Kasumi-1 (cell line): Measurements from ENCODE around the gene LYPD6.
"Not testable (repeated sequence)": the region's sequence is repeated elsewhere in the genome, so short reads cannot be mapped to it uniquely, and the experiment has no call there.

Source experiments
- DNase-seq, 2 experiments: peaks; one replicate each; lab custom pipeline; 2025; lab: John Stamatoyannopoulos, UW

LYPD6 gene

GRCh38 chr2:149330127-149331022 is at the start of gene LYPD6:
TSS of gene LYPD6 (plus strand) at chr2:149330587. CDS start at chr2:149437709, 107,122 bp downstream.
- DNase-seq = no peak

- DNase-seq = no peak
These were observed 48.9 kb upstream of the LYPD6 start for GRCh38 chr2:149281441-149281840.

- no peak for DNase-seq
These were observed 39.7 kb upstream of the LYPD6 start for GRCh38 chr2:149290662-149291061.

GRCh38 chr2:149291881-149292280 is 38.5 kb upstream of the LYPD6 start:
- DNase-seq = no peak

GRCh38 chr2:149296031-149296430 is 34.4 kb upstream of the LYPD6 start:
- no peak for DNase-seq

DNA sequence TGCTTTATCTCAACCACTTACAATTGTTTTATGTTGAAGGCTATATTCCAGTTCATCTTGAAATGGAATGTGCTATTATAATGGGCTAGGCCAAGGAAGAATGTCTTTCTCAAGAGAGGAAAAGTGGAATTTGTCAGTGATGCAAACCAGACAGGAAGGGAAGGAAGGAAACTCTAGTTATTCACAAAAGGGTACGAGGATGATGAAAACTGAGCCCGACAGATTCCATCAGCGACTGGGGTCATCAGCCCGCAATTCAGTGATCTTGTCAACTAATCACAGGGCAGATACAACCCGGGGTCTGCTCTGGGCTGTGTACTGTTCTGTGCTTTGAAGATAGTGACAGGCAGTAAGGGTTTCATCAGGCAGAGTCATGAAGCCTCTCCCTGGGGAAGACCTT is 23.4 kb upstream of the LYPD6 start:
- no peak for DNase-seq

DNA sequence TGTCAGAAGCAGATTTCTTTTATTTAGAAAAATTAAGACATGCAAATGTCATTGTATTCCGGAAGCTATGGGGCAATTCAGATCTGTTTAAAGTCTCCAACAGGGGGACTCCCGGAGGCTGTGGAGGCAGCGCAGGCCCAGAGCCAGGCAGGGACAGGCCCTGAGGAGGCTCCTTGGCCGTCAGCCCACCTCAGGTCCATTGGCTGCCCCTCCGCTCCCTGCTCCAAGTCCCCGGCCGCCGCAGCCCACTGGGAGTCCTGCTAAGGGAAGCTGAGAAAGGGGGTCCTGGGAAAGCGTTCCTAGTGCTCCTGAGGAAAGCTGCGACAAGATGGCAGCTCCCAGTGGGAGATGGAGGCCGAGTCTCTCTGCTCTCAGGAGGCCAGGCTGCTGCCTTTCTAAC is 20.0 kb upstream of the LYPD6 start:
- DNase-seq = no peak

DNA sequence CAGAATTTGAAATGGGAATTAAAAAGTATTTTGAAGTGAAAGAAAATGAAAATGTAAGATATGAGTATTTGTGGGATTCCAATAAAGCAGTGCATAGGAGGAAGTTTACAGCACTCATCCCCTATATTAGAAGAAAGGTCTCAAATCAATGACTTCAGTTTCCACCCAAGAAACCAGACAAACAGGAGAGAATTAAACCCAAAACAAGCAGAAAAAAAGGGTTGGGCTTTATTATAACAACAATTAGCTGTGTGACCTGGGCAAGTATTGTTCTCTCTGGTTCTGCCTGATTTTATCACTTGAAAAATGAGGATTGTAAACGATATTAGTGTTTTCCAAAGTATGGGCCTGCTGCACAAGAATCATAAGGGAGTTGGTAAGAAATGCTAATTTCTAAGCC is 18.3 kb upstream of the LYPD6 start:
- DNase-seq = no peak

DNA sequence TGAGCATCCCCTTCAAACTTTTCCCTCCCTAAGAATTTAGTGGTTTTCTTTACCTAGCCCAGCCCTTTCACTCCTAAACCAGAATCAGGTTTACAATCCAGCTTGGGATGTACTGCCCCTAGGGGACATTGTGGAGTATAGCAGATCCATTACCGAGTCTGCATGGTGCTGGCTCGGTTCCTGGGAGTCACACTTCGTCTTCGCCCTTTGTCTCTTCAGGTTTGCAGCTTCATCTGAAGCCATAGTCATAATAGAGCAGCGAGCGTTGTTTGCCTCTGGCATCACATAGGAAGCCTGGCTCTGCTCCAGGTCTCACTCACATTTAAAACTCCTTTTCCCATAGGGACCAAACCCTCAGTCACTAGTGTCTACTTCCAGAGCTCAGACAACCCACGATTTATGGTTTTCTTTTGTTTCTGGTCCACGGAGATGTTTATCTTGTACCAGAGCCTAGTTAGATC is 16.8 kb upstream of the LYPD6 start:
- peak; percentile 36 to 51 for DNase-seq

GRCh38 chr2:149314687-149315086 is 15.7 kb upstream of the LYPD6 start:
- no peak for DNase-seq

DNA sequence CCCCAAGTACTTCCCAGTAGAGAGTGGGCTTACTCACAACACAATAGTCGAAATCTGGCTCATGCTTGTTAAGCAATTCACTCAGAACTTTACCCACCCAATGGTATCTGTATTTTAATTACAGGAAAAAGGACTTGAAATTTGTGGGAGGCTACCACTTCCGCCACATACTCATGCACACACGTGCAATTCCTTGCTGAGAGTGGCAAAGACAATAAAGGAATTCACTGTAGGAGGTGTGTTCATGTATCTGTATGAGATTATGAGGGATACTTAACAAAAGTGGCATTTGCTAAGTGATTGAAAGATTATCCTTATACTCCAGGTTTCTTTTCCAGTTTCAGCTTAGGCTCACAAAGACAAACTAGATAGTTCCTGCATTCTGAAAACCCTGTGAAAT is 14.9 kb upstream of the LYPD6 start:
- no peak for DNase-seq

- DNase-seq = not testable (repeated sequence)
These were observed 11.8 kb upstream of the LYPD6 start for GRCh38 chr2:149318566-149318965.

GRCh38 chr2:149320362-149320761 is 10.0 kb upstream of the LYPD6 start:
- DNase-seq = no peak

GRCh38 chr2:149329068-149329467 is 1.3 kb upstream of the LYPD6 start:
- no peak for DNase-seq

GRCh38 chr2:149329489-149330126 is 779 bp upstream of the LYPD6 start:
- no peak for DNase-seq

GRCh38 chr2:149331023-149331400 is 625 bp downstream of the LYPD6 start:
- no peak for DNase-seq

GRCh38 chr2:149332364-149332763 is 2.0 kb downstream of the LYPD6 start:
- DNase-seq = no peak

- no peak for DNase-seq
These were observed 3.2 kb downstream of the LYPD6 start for GRCh38 chr2:149333636-149334035.

DNA sequence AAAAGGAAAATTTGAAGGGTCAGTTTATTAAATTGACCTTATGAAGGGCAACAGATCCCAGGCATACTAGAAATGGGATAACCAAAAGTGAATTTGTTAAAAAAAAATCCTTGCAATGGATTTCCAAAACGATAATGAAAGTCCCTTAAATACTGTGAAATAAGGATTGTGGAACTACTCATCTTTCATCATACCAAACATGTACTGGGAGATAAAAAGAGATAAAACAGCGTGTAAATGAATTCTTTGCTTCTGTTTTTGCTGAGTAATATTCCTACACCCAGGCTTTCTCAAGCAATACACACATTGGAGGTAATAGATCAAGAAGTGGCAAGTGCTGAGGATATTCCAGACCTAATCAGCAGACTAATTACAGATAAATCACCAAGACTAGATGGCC is 3.8 kb downstream of the LYPD6 start:
- no peak for DNase-seq

- DNase-seq = no peak
These were observed 8.9 kb downstream of the LYPD6 start for GRCh38 chr2:149339324-149339723.

- DNase-seq = no peak
These were observed 12.1 kb downstream of the LYPD6 start for GRCh38 chr2:149342509-149342908.

- no peak for DNase-seq
These were observed 13.7 kb downstream of the LYPD6 start for GRCh38 chr2:149344105-149344504.

DNA sequence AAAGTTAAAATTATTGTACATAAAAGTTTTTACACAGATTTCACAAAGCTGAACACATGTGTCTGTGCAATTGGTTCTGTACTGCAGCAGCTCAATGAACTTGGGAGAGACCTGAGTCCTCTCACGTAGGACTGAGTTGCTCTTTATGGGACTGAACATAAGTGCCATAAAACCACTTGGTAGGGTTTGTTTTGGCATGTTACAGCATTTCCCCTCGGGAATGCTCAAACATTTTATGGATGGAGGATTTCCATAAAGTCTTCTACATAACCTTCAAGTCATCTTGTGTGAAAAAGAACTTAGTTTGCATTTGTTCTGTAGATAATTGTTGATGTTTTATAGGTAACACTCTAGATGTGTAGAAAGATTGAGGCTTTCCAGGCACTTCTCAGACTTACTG is 15.9 kb downstream of the LYPD6 start:
- no peak for DNase-seq
